H1 (cell line): ENCODE data around the gene GPATCH11. TPM values are rescaled to one million over a fixed set of nuclear protein-coding genes. Genes with fewer than 3 reads are reported as not detected.

Experiments
- CREB1 ChIP-seq: IDR thresholded peaks from 2 replicates; pipeline ENCODE4 v1.6.1; 2012; ENCODE audit warnings: inconsistent platforms
- CTBP2 ChIP-seq: IDR thresholded peaks from 2 replicates; pipeline ENCODE4 v1.7.0; 2011; ENCODE audit warnings: borderline replicate concordance, mild to moderate bottlenecking, moderate library complexity, mixed read lengths, low read length; ENCODE audit not compliant: insufficient read depth, insufficient read length
- CTCF ChIP-seq, 3 experiments: IDR thresholded peaks; 1 replicate in 2 of 3; 2 replicates in 1 of 3; pipeline versions ENCODE4 v1.5.1 to v1.6.1; 2011; ENCODE audit warnings: low read length in 3 of 3, mild to moderate bottlenecking in 3 of 3, inconsistent platforms in 2 of 3, low read depth in 1 of 3, moderate library complexity in 1 of 3; ENCODE audit not compliant: insufficient read depth in 1 of 3; ENCODE audit errors: control extremely low read depth in 1 of 3
- EZH2 ChIP-seq: fragments of 200-600 bp; sonication (generic); IDR thresholded peaks from 2 replicates; pipeline ENCODE4 v1.7.1; 2012; ENCODE audit warnings: low read depth, mild to moderate bottlenecking, moderate library complexity, low read length, inconsistent platforms; ENCODE audit not compliant: severe bottlenecking
- NRF1 ChIP-seq: IDR thresholded peaks from 2 replicates; pipeline ENCODE4 v1.6.1; 2011; ENCODE audit warnings: mild to moderate bottlenecking, low read depth, low read length, improper control_type of control experiment
- SIX5 ChIP-seq: IDR thresholded peaks from 2 replicates; pipeline ENCODE4 v1.6.1; 2011; ENCODE audit warnings: mild to moderate bottlenecking, low read depth, low read length
- TAF1 ChIP-seq: IDR thresholded peaks from 2 replicates; pipeline ENCODE4 v1.6.1; 2011; ENCODE audit warnings: mild to moderate bottlenecking, low read depth, low read length
- ZNF274 ChIP-seq: IDR thresholded peaks from 2 replicates; pipeline ENCODE4 v1.7.0; 2012; ENCODE audit warnings: low read length, borderline replicate concordance; ENCODE audit errors: extremely low read depth
- polyA plus RNA-seq, 7 experiments: library from polyadenylated mRNA; depleted of rRNA in 3 of 7; stranded (reverse) in 5 of 7; unstranded in 2 of 7; fragments of >200 nt in 5 of 7; fragments of 200-250 nt in 2 of 7; gene quantifications; 1 replicate in 5 of 7; 2 replicates in 1 of 7; 4 replicates in 1 of 7; pipeline versions ENCODE4 v1.2.1 to v1.2.3, GENCODE V29; 2011 to 2013; ENCODE audit warnings: missing spikeins in 2 of 7, mixed read lengths in 2 of 7
- total RNA-seq: library from RNA; stranded (reverse); fragmentation: NEBNext Ultra II Directional; extraction: Animal tissue kit (Norgen Biotek cat#: 25700); gene quantifications from 2 replicates; pipeline ENCODE4 v1.2.1, GENCODE V29; 2021
- TF ChIP-seq, protein P1 (sequence below): fragments of 300-600 bp; sonication (generic); IDR thresholded peaks from 2 replicates; pipeline ENCODE4 v1.7.1; 2012; ENCODE audit warnings: low read length, moderate library complexity, mild to moderate bottlenecking, inconsistent platforms; ENCODE audit not compliant: insufficient replicate concordance

Gene GPATCH11
- total and polyA plus RNA-seq, 2 of the 8 experiments (the other 6 are each of a cell fraction or from before 2014, with no cell fraction given), result 0.60 to 3.4 TPM

- TF ChIP-seq, protein P1, sequence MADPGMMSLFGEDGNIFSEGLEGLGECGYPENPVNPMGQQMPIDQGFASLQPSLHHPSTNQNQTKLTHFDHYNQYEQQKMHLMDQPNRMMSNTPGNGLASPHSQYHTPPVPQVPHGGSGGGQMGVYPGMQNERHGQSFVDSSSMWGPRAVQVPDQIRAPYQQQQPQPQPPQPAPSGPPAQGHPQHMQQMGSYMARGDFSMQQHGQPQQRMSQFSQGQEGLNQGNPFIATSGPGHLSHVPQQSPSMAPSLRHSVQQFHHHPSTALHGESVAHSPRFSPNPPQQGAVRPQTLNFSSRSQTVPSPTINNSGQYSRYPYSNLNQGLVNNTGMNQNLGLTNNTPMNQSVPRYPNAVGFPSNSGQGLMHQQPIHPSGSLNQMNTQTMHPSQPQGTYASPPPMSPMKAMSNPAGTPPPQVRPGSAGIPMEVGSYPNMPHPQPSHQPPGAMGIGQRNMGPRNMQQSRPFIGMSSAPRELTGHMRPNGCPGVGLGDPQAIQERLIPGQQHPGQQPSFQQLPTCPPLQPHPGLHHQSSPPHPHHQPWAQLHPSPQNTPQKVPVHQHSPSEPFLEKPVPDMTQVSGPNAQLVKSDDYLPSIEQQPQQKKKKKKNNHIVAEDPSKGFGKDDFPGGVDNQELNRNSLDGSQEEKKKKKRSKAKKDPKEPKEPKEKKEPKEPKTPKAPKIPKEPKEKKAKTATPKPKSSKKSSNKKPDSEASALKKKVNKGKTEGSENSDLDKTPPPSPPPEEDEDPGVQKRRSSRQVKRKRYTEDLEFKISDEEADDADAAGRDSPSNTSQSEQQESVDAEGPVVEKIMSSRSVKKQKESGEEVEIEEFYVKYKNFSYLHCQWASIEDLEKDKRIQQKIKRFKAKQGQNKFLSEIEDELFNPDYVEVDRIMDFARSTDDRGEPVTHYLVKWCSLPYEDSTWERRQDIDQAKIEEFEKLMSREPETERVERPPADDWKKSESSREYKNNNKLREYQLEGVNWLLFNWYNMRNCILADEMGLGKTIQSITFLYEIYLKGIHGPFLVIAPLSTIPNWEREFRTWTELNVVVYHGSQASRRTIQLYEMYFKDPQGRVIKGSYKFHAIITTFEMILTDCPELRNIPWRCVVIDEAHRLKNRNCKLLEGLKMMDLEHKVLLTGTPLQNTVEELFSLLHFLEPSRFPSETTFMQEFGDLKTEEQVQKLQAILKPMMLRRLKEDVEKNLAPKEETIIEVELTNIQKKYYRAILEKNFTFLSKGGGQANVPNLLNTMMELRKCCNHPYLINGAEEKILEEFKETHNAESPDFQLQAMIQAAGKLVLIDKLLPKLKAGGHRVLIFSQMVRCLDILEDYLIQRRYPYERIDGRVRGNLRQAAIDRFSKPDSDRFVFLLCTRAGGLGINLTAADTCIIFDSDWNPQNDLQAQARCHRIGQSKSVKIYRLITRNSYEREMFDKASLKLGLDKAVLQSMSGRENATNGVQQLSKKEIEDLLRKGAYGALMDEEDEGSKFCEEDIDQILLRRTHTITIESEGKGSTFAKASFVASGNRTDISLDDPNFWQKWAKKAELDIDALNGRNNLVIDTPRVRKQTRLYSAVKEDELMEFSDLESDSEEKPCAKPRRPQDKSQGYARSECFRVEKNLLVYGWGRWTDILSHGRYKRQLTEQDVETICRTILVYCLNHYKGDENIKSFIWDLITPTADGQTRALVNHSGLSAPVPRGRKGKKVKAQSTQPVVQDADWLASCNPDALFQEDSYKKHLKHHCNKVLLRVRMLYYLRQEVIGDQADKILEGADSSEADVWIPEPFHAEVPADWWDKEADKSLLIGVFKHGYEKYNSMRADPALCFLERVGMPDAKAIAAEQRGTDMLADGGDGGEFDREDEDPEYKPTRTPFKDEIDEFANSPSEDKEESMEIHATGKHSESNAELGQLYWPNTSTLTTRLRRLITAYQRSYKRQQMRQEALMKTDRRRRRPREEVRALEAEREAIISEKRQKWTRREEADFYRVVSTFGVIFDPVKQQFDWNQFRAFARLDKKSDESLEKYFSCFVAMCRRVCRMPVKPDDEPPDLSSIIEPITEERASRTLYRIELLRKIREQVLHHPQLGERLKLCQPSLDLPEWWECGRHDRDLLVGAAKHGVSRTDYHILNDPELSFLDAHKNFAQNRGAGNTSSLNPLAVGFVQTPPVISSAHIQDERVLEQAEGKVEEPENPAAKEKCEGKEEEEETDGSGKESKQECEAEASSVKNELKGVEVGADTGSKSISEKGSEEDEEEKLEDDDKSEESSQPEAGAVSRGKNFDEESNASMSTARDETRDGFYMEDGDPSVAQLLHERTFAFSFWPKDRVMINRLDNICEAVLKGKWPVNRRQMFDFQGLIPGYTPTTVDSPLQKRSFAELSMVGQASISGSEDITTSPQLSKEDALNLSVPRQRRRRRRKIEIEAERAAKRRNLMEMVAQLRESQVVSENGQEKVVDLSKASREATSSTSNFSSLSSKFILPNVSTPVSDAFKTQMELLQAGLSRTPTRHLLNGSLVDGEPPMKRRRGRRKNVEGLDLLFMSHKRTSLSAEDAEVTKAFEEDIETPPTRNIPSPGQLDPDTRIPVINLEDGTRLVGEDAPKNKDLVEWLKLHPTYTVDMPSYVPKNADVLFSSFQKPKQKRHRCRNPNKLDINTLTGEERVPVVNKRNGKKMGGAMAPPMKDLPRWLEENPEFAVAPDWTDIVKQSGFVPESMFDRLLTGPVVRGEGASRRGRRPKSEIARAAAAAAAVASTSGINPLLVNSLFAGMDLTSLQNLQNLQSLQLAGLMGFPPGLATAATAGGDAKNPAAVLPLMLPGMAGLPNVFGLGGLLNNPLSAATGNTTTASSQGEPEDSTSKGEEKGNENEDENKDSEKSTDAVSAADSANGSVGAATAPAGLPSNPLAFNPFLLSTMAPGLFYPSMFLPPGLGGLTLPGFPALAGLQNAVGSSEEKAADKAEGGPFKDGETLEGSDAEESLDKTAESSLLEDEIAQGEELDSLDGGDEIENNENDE, result no peak
- TF ChIP-seq SIX5, result no peak
- TF ChIP-seq NRF1, result no peak
- TF ChIP-seq CTBP2, result no peak
- no peak for TF ChIP-seq CTCF (IDR thresholded peaks at IDR 0.05; ENCODE audit: control extremely low read depth in 1 of 3, insufficient read depth in 1 of 3, low read depth in 1 of 3, low read length in 3 of 3)
- TF ChIP-seq ZNF274, result no peak
- no peak for TF ChIP-seq TAF1
- TF ChIP-seq CREB1, result no peak
- no peak for TF ChIP-seq EZH2
Observed at GRCh38 chr2:37117566-37117965, 33.2 kb downstream of the GPATCH11 start (continued).
